ENCODE measurements around the gene MYF6. TPM values are rescaled to one million over a fixed set of nuclear protein-coding genes. Genes with fewer than 3 reads are reported as not detected.

The MYF6 gene
- total RNA-seq, 1 donor from 2014 or later = 0.16 TPM

DNA sequence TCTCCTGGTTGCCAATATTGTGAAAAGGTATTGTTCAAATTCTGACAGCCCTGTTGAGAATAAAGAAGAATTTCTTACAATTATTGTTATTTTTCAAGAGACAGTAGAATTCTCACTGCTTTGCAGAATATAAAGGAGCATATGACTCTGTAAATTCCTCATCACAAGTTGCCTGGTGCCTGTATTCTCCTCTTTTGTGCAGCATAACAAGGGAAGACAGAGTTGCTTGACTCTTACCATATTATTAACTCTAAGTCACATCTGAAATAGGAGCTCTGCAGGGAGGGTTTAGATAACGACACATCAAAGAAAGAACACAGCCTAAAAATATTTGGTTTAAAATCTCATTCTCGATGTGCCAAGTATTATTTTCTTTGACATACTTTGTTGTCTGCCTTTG lies 40.4 kb downstream of the MYF6 start:
- TF ChIP-seq, protein P1, sequence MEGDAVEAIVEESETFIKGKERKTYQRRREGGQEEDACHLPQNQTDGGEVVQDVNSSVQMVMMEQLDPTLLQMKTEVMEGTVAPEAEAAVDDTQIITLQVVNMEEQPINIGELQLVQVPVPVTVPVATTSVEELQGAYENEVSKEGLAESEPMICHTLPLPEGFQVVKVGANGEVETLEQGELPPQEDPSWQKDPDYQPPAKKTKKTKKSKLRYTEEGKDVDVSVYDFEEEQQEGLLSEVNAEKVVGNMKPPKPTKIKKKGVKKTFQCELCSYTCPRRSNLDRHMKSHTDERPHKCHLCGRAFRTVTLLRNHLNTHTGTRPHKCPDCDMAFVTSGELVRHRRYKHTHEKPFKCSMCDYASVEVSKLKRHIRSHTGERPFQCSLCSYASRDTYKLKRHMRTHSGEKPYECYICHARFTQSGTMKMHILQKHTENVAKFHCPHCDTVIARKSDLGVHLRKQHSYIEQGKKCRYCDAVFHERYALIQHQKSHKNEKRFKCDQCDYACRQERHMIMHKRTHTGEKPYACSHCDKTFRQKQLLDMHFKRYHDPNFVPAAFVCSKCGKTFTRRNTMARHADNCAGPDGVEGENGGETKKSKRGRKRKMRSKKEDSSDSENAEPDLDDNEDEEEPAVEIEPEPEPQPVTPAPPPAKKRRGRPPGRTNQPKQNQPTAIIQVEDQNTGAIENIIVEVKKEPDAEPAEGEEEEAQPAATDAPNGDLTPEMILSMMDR (IDR thresholded peaks at IDR 0.05; ENCODE audit: unreplicated experiment) = no peak
- Mint-ChIP-seq H3K36me3 (no peaks in the 10 kb centered on the region), H3K27ac (no peak overlapping the region), H3K9me3 (no peaks in the 10 kb centered on the region), H3K27me3 (ENCODE audit: low read depth) (peaks cover 15% of the 10 kb centered on the region), H3K4me3 (no peak overlapping the region), H3K4me1 (no peaks in the 10 kb centered on the region)
- no peak for DNase-seq (ENCODE audit: low spot score in 2 of 2, unreplicated experiment in 2 of 2)

DNA sequence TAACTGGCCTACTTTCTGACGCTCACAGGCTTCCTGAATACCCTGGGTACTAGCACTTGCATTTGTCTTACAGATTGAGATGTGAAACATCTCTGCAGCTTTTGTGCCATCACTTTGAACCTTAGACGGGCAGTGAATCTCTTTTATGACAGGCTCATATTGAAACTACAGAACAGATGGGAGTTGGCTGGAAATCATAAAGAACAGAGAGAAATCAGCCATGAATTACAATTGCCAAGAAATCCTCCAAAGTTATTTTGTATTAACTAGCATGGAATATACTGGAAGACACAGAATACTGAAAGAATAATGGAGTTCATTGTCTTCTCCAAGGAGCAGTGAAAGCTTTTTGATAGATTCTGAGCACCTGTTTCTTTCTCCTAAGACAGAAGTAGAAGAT lies 42.0 kb downstream of the MYF6 start:
- H3K27me3 Mint-ChIP-seq (ENCODE audit: low read depth) = peaks cover 4% of the 10 kb centered on the region
- DNase-seq (ENCODE audit: low spot score in 2 of 2, unreplicated experiment in 2 of 2) = no peak
- no peaks in the 10 kb centered on the region for H3K36me3 Mint-ChIP-seq
- no peaks in the 10 kb centered on the region for H3K4me1 Mint-ChIP-seq
- H3K9me3 Mint-ChIP-seq = no peaks in the 10 kb centered on the region
- H3K27ac Mint-ChIP-seq = no peak overlapping the region
- H3K4me3 Mint-ChIP-seq = no peak overlapping the region
- TF ChIP-seq, protein P1 (IDR thresholded peaks at IDR 0.05; ENCODE audit: unreplicated experiment) = no peak

DNA sequence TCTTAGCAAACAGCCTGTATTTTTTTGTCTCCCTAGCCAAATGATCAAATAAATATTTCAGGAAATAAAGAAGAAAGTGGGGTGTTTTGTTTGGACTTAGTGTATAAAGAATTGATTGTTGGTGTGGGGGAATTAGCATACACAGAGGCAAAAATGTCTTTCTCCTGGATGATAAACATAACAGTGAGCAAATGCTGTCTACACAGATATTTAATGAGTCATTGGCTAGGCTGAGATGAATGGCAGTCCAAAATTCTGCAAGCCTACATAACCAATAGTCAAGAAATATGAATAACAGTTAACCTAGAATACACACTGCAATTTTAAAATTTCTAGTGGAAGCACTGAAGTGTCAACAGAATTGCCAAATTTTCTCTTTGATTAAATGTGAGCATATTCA lies 45.0 kb downstream of the MYF6 start:
- TF ChIP-seq, protein P1 (IDR thresholded peaks at IDR 0.05; ENCODE audit: unreplicated experiment) = no peak
- no peak for DNase-seq (ENCODE audit: low spot score in 2 of 2, unreplicated experiment in 2 of 2)
- no peaks in the 10 kb centered on the region for H3K4me1 Mint-ChIP-seq
- peaks cover 6% of the 10 kb centered on the region for H3K27me3 Mint-ChIP-seq (ENCODE audit: low read depth)
- no peaks in the 10 kb centered on the region for H3K36me3 Mint-ChIP-seq
- no peak overlapping the region for H3K27ac Mint-ChIP-seq
- no peak overlapping the region for H3K4me3 Mint-ChIP-seq
- no peaks in the 10 kb centered on the region for H3K9me3 Mint-ChIP-seq

DNA sequence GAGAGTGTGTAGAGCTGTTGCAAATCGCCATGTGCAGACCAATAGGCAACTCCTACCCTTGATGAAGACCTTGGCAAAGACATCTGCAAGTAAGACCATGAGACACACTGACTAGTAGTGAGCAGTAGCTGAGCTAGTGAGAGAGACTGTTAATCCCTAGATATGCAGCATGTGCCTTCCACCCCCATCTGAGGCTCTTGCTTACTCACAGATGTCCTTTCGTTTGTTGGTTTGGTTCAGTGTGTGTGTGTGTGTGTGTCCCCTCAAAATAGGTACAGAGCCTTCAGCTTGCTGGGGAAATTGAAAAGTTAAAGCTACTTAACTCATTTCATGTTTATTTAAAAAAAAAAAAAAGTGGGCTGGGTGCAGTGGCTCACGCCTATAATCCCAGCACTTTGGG lies 46.8 kb downstream of the MYF6 start:
- Mint-ChIP-seq H3K9me3 (no peaks in the 10 kb centered on the region), H3K27ac (no peak overlapping the region), H3K4me3 (no peak overlapping the region), H3K27me3 (ENCODE audit: low read depth) (peaks cover 9% of the 10 kb centered on the region), H3K36me3 (no peaks in the 10 kb centered on the region), H3K4me1 (no peaks in the 10 kb centered on the region)
- DNase-seq (ENCODE audit: low spot score in 2 of 2, unreplicated experiment in 2 of 2) = no peak
- TF ChIP-seq, protein P1 (IDR thresholded peaks at IDR 0.05; ENCODE audit: unreplicated experiment) = no peak

DNA sequence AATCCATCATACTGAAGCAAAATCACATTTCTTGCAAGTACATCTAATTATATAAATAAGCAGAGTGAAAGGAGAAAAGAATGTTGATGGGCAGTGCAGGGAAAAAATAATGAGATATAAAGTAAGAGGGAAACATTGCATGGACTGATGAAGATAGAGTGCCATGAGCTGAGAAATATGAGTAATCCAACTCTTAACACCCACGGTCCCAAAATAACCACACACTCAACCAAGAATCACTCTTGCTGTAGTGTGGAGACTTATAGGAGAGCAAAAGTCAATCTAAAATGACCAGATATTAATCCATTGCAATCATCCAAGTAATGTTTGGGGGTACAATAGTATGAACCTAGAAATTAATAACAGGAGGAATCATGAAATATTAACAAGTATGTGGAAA lies 49.4 kb downstream of the MYF6 start:
- H3K4me3 Mint-ChIP-seq = no peak overlapping the region
- TF ChIP-seq, protein P1 (IDR thresholded peaks at IDR 0.05; ENCODE audit: unreplicated experiment) = no peak
- no peak overlapping the region for H3K27ac Mint-ChIP-seq
- H3K36me3 Mint-ChIP-seq = no peaks in the 10 kb centered on the region
- peaks cover 9% of the 10 kb centered on the region for H3K27me3 Mint-ChIP-seq (ENCODE audit: low read depth)
- H3K4me1 Mint-ChIP-seq = peaks cover 8% of the 10 kb centered on the region
- H3K9me3 Mint-ChIP-seq = no peaks in the 10 kb centered on the region
- DNase-seq (ENCODE audit: low spot score in 2 of 2, unreplicated experiment in 2 of 2) = no peak

Other genes with a start within 250 kb of the MYF6 start
- not detected in 3 replicates for gene MYF5, start 9.3 kb downstream of the MYF6 start, total RNA-seq
- gene LIN7A, start 230.3 kb downstream of the MYF6 start, total RNA-seq = 9.0 to 10.0 TPM (median 9.9 TPM) in 3 replicates